ENCODE results near the gene ZNF20. TPM values are rescaled to one million over a fixed set of nuclear protein-coding genes. Genes with fewer than 3 reads are reported as not detected.
A peak's percentile ranks its signal among the peaks of the same experiment; 100 is the strongest.

ZNF20 gene
- total RNA-seq, 6 experiments from 2014 or later = 3.3 to 6.3 (median 4.3) TPM

DNA sequence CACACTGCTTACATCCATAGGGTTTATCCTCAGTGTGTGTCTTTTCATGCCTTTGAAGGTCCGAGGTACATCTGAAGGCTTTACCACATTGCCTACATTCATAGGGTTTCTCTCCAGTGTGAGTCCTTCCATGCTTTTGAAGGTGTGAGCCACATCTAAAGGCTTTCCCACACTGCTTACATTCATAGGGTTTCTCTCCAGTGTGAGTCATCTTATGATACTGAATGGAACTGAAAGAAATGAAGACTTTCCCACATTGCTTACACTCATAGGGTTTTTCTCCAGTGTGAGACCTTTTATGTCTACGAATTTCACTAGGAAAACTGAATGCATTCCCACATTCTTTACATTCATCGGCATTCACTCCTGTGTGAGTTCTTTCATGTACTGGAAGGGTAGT lies 7.1 kb downstream of the ZNF20 start:
- Mint-ChIP-seq H3K9me3 (peaks cover 79% of the 10 kb centered on the region), H3K27ac (no peak overlapping the region), H3K36me3 (ENCODE audit: low read depth) (peaks cover 79% of the 10 kb centered on the region), H3K27me3 (ENCODE audit: insufficient read depth) (no peaks in the 10 kb centered on the region; the same call in none of the 2 replicates), H3K4me3 (no peak overlapping the region), H3K4me1 (ENCODE audit: low read depth) (peaks cover 9% of the 10 kb centered on the region)
- peak; percentile 26 for DNase-seq
- TF ChIP-seq, protein P1, sequence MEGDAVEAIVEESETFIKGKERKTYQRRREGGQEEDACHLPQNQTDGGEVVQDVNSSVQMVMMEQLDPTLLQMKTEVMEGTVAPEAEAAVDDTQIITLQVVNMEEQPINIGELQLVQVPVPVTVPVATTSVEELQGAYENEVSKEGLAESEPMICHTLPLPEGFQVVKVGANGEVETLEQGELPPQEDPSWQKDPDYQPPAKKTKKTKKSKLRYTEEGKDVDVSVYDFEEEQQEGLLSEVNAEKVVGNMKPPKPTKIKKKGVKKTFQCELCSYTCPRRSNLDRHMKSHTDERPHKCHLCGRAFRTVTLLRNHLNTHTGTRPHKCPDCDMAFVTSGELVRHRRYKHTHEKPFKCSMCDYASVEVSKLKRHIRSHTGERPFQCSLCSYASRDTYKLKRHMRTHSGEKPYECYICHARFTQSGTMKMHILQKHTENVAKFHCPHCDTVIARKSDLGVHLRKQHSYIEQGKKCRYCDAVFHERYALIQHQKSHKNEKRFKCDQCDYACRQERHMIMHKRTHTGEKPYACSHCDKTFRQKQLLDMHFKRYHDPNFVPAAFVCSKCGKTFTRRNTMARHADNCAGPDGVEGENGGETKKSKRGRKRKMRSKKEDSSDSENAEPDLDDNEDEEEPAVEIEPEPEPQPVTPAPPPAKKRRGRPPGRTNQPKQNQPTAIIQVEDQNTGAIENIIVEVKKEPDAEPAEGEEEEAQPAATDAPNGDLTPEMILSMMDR (IDR thresholded peaks at IDR 0.05) = no peak

DNA sequence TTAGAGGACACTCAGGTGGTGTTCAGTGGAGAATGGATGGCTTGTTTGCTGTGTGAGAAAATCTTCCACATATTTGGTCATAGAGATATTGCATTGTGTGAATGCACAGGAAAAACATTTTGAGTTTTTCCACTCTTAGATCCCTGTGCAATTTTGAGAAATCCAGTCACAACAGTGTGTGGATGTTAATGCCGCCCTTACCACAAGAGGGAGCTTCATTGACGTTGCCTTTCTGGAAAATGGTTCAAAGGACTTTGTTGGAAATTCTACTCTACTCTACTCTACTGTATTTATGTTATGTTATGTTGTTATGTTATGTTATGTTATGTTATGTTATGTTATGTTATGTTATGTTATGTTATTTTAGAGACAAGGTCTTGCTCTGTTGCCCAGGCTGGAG lies 13.4 kb downstream of the ZNF20 start:
- H3K27ac Mint-ChIP-seq = no peak overlapping the region
- peaks cover 27% of the 10 kb centered on the region for H3K36me3 Mint-ChIP-seq (ENCODE audit: low read depth)
- H3K9me3 Mint-ChIP-seq = peaks cover 38% of the 10 kb centered on the region
- no peaks in the 10 kb centered on the region; the same call in none of the 2 replicates for H3K27me3 Mint-ChIP-seq (ENCODE audit: insufficient read depth)
- no peak for DNase-seq
- H3K4me3 Mint-ChIP-seq = no peak overlapping the region
- H3K4me1 Mint-ChIP-seq (ENCODE audit: low read depth) = no peaks in the 10 kb centered on the region
- TF ChIP-seq, protein P1 (IDR thresholded peaks at IDR 0.05) = peak; percentile 76

DNA sequence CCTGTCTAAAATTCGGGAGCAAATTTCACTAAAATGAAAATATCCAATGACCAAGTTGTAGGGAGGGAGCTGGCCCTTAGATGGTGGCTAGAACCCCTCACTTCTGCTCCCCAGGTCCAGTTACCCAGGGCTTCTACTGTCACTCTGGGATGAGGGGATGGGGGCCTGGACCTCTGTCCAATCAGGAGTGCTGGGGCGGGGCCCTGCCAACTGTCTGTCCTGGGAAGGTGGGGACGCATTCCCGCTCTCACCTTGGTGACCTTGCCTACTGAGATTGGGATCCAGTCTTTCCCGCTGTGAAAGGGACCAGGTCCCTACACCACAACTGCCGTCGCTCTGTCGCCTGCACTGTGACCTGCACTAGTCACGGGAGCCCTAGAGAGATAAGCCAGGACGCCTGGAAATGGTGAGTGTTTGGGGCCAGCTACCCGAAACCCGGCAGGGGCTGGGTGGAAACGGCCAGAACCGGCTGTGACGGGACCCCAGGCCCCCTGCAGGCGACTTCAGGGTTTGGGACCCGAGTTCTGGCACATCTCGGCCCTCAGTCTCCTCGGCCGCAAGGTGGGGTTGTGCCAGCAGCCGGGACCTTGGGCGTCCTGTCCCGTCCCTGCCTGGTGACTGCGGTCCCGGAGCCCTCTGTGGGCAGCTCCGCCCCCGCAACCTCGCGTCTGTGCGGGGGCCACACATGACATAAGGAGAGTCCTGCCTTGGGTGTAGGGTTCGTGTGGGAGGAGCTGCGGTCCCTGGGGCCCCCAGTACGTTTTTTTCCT lies 22.8 kb downstream of the ZNF20 start:
- H3K27ac Mint-ChIP-seq = no peak overlapping the region
- no peaks in the 10 kb centered on the region; the same call in 1 of the 2 replicates for H3K4me1 Mint-ChIP-seq (ENCODE audit: low read depth)
- H3K27me3 Mint-ChIP-seq (ENCODE audit: insufficient read depth) = no peaks in the 10 kb centered on the region
- DNase-seq = no peak
- H3K4me3 Mint-ChIP-seq = no peak overlapping the region
- H3K9me3 Mint-ChIP-seq = peaks cover 23% of the 10 kb centered on the region
- TF ChIP-seq, protein P1 (IDR thresholded peaks at IDR 0.05) = no peak
- H3K36me3 Mint-ChIP-seq (ENCODE audit: low read depth) = peaks cover 27% of the 10 kb centered on the region

DNA sequence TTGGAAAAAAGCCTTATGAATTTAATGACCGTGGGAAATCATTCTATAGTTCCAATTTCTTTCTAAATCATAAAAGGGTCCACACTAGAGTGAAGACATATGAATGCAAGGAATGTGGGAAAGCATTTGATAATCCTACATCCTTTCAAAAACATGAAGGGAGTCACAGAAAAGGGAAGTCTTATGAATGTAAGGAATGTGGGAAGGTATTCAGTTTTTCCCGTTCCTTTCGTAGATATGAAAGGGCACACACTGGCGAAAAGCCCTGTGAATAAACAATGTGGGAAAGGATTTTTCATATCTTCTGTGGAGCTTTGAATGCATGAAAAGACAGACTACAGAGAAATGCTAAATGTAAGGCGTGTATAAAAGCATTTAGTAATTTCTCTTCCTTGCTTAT lies 27.0 kb downstream of the ZNF20 start:
- Mint-ChIP-seq H3K4me1 (ENCODE audit: low read depth) (peaks cover 6% of the 10 kb centered on the region; the same call in 1 of the 2 replicates), H3K4me3 (0 out of 2 replicates have a peak overlapping the region, but pooled peaks have one; percentile 4), H3K27ac (no peak overlapping the region), H3K27me3 (ENCODE audit: insufficient read depth) (no peaks in the 10 kb centered on the region), H3K9me3 (peaks cover 47% of the 10 kb centered on the region), H3K36me3 (ENCODE audit: low read depth) (peaks cover 50% of the 10 kb centered on the region)
- no peak for DNase-seq
- TF ChIP-seq, protein P1 (IDR thresholded peaks at IDR 0.05) = no peak

DNA sequence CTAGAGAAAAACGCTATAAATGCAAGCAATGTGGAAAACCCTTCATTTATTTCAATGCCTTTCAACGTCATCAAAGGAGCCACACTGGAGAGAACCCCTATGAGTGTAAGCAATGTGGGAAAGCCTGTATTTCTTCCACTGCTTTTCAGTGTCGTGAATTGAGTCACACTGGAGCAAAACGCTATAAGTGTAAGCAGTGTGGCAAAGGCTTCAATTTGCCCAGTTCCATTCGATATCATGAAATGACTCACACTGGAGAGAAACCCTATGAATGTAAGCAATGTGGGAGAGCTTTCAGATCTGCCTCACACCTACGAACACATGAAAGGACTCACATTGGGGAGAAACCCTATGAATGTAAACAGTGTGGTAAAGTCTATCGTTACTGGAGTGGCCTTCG lies 27.4 kb downstream of the ZNF20 start:
- peaks cover 6% of the 10 kb centered on the region; the same call in 1 of the 2 replicates for H3K4me1 Mint-ChIP-seq (ENCODE audit: low read depth)
- peaks cover 47% of the 10 kb centered on the region for H3K9me3 Mint-ChIP-seq
- H3K27ac Mint-ChIP-seq = no peak overlapping the region
- 0 out of 2 replicates have a peak overlapping the region, but pooled peaks have one; percentile 4 for H3K4me3 Mint-ChIP-seq
- TF ChIP-seq, protein P1 (IDR thresholded peaks at IDR 0.05) = no peak
- no peaks in the 10 kb centered on the region for H3K27me3 Mint-ChIP-seq (ENCODE audit: insufficient read depth)
- peaks cover 50% of the 10 kb centered on the region for H3K36me3 Mint-ChIP-seq (ENCODE audit: low read depth)
- DNase-seq = no peak
